Islet precursor cell (in vitro differentiated cells): ENCODE results near the gene SLC25A23.
"Not testable (repeated sequence)": the region's sequence is repeated elsewhere in the genome, so short reads cannot be mapped to it uniquely, and the experiment has no call there.

Experiments
- DNase-seq: peaks from one replicate; pipeline ENCODE4 v3.0.0-alpha.2; 2018

SLC25A23 gene

DNA sequence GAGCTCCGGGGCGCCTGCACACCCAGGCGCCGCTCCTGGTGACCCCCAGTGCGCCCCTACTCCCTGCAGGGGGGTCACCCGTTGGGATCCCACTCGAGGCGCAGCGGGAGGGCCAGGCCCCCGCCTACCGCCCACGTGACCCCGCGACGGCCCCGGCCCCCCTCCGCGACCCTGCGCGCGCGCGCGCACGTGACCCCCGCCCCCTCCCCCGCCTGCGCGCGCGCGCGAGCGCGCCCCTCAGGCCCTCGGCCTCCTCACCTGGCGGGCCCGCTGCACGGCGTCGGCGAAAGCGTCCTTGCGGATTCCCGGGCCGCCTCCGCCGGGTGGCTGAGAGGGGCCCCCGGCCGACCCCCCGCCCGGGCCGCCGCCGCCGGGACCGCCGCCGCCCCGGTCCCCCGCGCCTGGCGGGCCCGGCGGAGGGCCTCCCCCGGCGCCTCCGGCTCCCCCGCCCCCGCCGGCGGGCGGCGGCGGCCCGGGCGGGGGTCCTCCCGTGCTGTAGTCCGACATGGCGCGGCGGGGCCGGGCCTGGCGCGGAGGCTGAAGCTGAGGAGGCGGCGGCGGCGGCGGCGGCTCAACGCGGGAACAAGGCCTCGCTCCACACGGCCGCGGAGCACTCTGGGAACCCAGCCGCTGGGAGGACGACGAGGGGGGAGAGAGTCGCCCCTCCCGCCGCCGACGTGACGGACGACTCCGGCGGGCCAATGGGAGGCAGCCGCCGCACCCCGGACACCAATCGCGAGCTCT lies 35.2 kb downstream of the SLC25A23 start, which contains the start of gene KHSRP:
Gene KHSRP, minus strand, starts transcription at position 617 of the 744 bp plus-strand sequence. Its CDS starts 110 bp downstream, at position 507.
- DNase-seq, result no peak

DNA sequence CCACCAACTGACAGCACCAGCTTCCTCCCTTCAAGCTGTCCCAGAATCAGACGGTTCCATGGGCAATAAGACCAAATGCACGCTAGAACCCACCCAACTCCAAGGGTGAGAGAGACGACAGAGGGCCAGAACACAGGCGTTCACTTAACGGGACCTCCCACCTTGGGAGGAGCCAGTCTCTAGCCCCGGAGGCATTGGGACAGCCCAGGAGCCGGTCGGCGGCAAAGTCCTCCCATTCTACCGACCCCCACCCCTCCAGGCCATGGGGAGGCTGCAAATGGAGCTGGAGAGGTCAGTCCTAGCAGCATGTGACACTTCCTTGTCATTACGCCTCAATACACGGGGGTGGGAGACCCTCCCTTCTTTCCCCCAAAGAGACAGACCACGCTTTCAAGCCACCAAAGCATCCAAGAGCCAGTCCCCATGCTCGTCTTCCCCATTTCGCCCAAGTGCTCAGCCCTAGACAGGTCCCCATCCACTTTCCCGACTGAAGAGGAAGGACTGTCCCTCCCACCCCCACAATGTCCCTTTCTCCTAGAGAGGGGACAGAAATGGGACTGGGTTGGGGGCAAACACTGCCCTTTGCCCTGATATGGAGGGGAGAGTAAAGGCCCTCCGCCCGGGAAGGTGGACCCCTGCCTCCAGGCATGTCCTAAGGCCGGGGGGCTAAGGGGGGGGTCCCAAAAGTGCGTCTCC lies 35.9 kb downstream of the SLC25A23 start:
- peak; percentile 89 for DNase-seq

DNA sequence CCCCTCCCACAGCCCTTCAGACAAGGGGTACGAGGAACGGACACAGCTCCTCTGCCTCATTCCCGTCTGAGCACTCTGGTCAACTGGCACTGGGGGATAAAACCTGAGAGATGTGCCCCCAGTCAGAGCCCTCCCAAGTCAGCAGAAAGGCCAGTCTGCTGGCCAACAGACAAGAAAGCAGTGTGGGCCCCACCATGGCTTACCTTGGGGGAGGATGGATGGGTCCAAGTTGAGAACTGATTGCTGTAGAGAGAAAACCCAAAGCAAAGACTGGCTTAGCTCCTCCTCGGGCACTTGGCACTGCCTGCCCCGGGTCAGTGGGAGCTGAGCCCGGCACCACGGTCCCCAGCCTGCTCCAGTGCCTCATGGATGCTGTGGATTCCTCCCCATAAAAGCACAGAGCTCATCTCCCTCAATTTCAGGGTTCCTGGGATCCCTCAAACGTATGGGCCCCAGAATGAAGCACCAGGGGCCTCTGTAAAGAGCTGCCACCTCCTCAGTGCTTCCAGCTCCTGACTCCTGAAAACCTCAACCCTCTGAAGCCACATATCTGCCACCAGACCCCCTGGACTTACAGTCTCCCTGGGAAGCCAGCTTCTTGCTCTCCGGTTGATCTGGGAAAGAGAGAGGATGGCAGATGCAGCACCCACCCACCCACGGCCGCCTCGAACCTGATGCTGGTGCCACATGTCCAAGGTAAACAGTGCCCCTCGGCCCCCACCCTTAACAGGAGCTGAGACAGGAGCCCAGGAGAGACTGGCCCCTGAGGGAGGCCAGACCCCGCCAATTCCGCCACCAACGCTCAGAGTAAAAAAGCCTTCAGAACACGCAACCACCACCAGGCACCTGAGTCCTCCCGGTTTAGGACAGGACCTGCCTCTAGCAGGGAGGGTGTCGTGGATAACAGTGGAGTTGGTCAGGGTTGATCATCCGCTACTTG lies 38.2 kb downstream of the SLC25A23 start:
- no peak for DNase-seq

GRCh38 chr19:6418562-6418932 lies 41.0 kb downstream of the SLC25A23 start:
- DNase-seq, result no peak

GRCh38 chr19:6417713-6418561 lies 41.7 kb downstream of the SLC25A23 start:
- peak; percentile 58 for DNase-seq

DNA sequence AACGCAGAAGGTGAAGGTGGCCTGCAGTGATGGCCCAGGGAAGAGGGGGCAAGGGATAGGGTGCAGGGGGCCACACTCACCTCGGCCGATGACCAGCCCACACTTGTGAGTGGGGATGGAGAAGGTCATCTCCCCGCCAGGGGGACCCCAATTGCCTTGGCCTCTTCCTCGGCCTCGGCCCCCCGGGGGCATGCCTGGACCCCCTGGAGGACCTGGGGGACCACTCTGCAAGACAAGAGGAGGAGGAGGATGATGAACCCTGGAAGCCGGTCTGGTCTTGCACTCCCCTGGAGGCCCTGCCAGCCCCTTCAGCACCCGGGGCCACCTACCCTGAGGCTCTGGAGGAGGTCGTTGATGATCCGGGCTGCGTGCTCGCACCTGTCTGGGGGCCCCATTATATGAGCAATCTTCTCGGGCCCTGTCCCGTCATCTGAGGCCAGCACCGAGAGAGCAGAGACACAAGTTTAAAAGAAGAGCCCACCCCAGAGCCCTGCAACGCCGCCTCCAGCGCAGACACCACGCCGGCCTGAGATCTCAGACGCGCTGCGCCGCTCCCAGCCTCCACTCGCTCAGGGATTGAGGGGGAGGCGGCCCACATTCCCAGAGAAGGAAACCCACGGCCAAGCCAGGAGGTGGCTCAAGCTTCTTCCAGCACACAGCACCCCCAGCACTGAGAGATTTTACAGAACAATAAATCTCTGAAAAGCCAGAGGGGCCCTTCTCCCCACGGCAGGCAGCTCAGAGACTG lies 42.8 kb downstream of the SLC25A23 start:
- peak; percentile 45 for DNase-seq

- no peak for DNase-seq
These were observed 43.9 kb downstream of the SLC25A23 start for GRCh38 chr19:6415591-6416190.

DNA sequence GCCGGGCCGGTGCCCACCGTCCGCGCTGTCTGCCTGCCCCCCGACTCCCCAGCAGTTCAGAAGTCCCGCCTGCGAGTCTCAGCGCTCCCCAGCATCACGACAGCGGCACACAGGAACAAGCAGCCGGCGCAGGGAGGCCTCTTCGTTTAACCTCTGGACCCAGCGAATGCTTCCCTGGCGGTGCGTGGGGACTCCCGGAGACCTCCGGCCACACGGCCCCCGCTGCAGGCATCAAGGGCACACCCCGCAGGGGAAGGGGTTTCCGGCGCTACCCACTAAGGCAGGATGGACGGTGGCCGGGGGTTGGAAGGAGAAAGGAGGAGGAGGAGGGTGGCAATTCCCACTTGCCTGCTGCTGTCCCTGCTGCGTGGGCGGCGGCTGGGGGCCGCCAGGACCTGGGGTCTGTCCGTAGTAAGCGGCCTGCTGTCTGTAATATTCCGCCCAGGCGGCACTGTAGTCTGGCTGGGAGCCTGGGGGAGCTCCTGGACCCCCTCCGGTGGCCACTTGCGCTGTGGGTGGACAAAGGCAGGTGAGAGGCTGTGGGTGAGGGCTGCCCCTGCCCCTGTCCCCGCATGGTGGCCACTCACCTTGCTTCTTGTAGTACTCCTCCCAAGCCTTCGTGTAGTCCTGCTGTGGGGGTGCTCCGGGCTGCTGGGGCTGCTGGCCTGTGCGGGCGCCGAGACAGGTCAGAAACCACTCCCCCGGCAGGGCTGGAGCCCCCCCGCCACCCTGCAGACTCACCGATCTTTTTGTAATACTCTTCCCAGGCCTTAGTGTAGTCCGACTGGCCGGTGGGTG lies 44.6 kb downstream of the SLC25A23 start:
- DNase-seq, result peak; percentile 52

DNA sequence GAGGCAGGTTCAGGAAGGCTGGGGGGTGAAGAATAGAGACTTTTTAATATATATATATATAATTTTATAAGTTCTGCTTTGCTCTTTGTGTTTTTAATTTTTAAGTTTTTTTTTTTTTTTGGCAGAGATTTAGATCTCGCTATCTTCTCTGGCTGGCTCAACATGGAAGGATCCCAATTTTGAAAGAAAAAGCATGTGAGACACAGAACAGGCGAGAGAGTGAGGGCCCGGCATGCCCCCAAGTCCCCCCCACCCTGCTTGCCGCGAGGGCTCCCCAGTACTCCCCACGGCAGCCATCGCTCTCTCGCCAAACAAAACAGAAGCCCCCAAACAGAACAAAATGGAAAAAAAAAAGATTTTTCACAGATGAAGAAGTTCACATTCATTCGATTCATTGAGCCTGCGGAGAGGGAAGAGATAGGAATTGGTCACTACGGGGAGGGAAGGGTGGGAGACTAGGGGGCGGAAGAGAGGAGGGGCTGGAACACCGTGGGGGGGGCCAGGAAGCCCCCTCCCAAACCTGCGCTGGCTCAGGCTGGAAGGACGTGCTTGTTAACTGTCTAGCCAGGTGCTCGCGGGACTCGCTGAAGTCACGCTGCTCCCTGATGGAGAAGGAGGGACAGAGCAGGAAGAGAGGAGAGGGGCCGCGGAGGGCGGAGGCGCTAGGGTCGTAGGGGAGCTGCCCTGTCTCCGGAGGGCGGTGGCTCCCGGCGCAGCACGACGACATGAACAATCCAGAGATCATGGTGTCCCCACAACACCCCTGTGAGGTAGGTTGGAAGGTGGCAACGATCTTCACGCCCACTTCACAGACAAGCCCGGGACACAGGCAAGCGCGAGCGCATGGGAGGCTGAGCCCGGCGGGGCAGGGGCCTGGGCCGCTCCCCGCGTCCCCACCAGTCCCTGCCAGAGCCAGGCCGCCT lies 45.6 kb downstream of the SLC25A23 start:
- DNase-seq, result peak; percentile 66

GRCh38 chr19:6413291-6413690 lies 46.3 kb downstream of the SLC25A23 start:
- DNase-seq, result no peak

DNA sequence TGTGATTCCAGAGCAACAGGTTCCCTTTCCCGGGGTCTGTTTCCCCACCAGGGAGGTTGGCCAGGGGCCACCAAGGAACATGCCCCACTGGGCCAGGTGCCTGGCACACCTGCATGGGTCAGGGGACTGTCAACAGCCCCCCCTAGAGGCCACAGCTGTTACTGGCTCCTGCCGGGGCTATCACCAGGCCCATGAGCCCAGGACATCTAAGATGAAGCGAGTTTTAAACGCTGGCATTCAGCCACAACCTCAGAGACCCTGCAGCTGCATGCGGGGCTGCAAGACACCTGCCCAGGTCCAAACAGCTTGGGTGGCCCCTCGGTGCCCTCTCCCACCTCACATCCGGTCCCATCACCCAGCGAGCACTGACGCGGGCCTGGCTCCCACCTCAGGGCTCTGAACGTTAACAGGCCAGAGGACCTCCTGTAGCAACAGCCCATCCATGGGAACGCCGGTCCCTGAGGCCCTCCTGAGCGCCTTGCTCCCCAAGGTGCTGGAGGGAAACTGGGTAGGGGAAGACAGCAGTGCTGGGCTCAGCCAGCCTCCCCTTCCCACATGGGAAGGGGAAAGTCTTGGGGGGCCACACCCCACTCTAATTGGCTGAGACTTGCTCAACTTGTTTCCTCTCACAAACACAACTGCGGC lies 47.0 kb downstream of the SLC25A23 start:
- peak; percentile 78 for DNase-seq

DNA sequence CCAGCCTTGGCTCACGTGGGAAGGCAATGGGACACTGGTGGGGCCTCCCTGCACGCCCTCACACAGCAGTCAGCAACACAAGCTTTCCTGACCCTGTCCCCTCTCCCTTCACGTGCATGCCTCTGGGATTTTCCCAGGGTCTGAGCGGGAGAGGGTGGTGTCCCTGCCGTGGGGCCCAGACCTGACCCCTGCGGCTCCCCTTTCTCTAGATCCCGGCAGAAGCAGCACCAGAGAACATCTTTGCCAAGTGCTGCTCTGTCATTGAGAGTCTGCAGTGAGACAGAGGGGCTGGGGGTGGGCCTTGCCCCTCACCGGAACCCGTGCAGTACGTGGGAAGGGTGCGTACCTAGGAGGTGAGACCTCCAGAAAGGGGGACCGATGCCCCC lies 47.5 kb downstream of the SLC25A23 start:
- no peak for DNase-seq

- no peak for DNase-seq
These were observed 50.2 kb downstream of the SLC25A23 start for GRCh38 chr19:6409346-6409745.

DNA sequence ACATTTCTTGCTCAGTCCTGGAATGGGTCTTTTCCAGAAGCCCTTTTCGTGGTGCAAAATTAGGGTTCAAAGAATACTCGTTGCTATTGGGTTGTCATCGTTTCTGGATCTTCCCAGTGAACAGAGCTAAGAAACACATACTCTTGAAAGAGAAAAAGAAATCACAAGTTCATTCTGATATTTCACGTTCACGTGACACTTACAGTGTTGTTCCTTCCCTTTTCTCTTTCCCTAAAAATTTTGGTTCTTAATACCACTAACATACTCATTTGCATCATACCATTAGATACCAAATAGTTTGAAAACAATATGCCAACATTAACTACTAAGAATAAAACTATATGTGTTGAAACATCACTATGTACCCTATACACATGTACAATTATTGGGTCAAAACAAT lies 53.2 kb downstream of the SLC25A23 start:
- no peak for DNase-seq

- no peak for DNase-seq
These were observed 56.6 kb downstream of the SLC25A23 start for GRCh38 chr19:6402837-6403608.

DNA sequence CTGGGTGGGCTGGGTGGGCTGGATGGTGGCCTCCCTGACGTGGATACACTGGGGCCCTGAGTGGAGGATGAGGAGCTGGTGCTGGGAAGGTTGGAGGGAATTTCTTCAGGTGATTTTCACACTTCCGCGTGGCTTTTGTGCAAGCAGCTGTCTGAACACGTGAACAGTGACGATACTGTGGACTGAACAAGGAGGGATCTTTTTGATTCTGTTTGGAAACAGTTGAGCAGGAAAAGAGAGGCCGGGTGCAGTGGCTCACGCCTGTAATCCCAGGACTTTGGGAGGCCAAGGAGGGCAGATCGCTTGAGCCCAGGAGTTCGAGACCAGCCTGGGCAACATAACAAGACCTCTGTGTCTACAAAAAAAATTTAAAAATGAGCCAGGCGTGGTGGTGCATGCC lies 57.5 kb downstream of the SLC25A23 start:
- no peak for DNase-seq

DNA sequence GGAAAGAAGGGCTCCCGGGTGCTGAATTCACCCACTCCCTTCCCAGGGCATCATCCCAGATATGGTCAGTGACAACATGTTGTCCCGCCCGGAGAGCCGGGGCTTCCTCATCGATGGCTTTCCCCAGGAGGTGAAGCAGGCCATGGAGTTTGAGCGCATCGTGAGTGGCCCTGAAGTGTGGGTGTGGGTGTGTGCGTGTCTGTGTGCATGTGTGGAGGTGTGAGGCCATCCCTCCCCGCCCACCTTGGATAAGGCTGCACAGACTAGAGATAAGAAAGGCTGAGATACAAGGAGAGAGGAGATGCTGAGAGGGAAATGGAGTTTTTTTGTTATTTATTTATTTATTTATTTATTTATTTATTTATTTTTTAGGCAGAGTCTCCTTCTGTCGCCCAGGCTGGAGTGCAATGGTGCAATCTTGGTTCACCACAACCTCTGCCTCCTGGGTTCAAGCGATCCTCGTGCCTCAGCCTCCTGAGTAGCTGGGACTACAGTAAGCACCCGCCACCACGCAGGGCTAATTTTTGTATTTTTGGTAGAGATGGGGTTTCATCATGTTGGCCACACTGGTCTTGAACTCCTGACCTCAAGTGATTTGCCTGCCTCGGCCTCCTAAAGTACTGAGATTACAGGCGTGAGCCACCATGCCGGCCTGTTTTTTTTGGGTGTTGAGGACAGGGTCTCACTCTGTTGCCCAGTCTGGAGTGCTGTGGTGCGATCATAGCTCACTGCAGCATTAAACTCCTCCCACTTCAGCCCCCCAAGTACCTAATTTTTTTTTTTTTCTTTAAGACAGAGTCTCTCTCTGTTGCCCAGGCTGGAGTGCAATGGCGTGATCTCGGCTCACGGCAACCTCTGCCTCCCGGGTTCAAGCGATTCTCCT lies 59.3 kb downstream of the SLC25A23 start:
- not testable (repeated sequence) for DNase-seq
